Epithelial cell of esophagus (primary cell): ENCODE results near the gene NEK10.

Experiments used
- DNase-seq: peaks from one replicate; pipeline ENCODE4 v3.0.0; 2010; ENCODE audit warnings: low read depth
- H3K4me3 ChIP-seq: 2 replicates; pipeline ENCODE4 v1.5.1; 2011; ENCODE audit warnings: mild to moderate bottlenecking, low read length, control low read depth
- TF ChIP-seq, protein P1 (sequence below): IDR thresholded peaks from 2 replicates; pipeline ENCODE4 v1.5.1; 2011; ENCODE audit warnings: low read depth, mild to moderate bottlenecking, low read length, control low read depth, inconsistent platforms; ENCODE audit not compliant: insufficient read depth; ENCODE audit errors: missing control alignments

The NEK10 gene

DNA sequence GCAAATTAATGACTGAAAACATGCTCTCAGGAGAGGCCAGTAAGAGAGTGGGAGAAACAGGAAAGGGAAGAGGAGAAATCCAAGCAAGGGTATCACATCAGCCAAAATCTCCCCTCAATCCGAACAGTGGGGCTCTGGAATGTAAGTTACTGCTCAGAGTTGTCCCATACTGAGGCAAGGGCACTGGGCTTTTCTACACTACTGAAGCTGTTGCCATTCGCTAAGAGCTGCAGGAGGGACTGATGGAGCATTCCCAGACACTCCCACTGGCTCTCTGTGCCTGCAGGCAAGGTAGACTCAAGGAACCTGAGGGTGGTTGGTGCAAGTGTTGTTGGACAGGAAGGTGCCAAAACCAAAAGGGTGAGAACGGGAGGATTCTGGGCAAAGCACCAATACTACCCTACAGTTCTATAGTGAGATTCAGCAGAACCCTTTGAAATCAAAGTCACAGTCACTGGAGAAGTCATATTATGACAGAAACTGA is 46.1 kb downstream of the NEK10 start:
- TF ChIP-seq, protein P1, sequence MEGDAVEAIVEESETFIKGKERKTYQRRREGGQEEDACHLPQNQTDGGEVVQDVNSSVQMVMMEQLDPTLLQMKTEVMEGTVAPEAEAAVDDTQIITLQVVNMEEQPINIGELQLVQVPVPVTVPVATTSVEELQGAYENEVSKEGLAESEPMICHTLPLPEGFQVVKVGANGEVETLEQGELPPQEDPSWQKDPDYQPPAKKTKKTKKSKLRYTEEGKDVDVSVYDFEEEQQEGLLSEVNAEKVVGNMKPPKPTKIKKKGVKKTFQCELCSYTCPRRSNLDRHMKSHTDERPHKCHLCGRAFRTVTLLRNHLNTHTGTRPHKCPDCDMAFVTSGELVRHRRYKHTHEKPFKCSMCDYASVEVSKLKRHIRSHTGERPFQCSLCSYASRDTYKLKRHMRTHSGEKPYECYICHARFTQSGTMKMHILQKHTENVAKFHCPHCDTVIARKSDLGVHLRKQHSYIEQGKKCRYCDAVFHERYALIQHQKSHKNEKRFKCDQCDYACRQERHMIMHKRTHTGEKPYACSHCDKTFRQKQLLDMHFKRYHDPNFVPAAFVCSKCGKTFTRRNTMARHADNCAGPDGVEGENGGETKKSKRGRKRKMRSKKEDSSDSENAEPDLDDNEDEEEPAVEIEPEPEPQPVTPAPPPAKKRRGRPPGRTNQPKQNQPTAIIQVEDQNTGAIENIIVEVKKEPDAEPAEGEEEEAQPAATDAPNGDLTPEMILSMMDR: no peak
- no peak for DNase-seq
- H3K4me3 ChIP-seq: no peak overlapping the region

DNA sequence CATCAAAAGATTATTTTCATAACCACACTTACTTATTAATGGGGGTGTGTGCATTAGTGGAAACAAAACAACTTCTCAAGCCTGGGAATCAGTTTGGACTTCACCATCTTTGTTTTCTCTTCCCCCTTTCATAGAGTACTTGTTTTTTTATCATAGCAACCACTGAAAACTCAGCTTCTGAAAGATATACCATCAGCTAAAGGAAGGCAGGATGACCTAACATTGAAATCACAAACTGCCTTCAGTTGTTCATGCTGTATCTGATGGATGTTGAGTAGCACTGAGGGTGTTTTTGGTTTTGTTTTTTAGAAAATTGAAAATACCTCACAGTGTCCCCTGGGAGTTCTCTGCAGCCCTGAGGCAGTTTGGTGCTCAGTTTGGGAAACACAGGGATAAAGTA is 46.5 kb downstream of the NEK10 start:
- DNase-seq: no peak
- TF ChIP-seq, protein P1: no peak

GRCh38 chr3:27319847-27320526 is 49.2 kb downstream of the NEK10 start:
- no peak overlapping the region for H3K4me3 ChIP-seq
- no peak for DNase-seq
- TF ChIP-seq, protein P1: no peak

More for the DNA sequence above, 46.5 kb downstream of the NEK10 start:
- no peak overlapping the region for H3K4me3 ChIP-seq

DNA sequence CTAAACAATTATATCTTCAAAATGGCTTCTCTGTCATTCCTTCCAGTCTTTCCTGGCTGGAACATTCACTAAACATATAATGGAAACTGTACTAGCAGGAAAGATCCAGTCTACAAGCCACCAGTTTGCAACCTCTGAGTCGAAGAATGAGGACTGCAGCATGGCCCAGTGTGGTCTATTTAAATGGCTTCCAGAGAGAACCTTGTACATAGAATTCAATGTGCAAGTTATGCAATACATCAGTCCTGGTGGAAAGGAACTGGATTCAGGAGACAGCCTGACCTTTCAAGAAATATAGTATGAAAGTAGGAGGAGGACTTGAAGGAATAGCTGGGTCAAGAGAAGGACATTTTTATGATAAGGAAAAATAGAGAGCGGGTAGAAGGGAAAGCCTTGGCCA is 49.9 kb downstream of the NEK10 start:
- H3K4me3 ChIP-seq: no peak overlapping the region
- TF ChIP-seq, protein P1: no peak
- no peak for DNase-seq

DNA sequence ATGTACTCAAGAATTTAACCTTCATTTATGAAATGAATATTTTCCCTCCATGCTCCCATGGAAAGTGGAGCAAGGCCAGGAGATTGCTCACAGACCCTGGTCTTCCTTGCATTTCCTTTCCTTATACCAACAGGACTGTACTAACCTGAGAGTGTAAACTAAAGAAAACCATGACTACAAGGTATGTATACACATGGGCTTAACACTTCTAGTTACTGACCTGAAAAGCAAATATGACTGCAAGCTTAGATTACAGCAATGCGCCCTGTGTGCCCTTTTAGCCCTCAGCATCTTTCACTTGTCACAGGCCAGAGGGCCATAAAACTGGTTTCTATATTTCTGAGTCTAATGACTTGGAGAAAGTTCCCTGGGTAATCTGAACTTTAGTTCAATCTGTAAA is 52.1 kb downstream of the NEK10 start:
- no peak overlapping the region for H3K4me3 ChIP-seq
- TF ChIP-seq, protein P1: no peak
- DNase-seq: no peak

GRCh38 chr3:27315003-27315402 is 54.2 kb downstream of the NEK10 start:
- no peak for DNase-seq
- TF ChIP-seq, protein P1: no peak
- H3K4me3 ChIP-seq: no peak overlapping the region
